Osteoblast (primary cell): ENCODE results near the gene NIM1K. TPM values are rescaled to one million over a fixed set of nuclear protein-coding genes. Genes with fewer than 3 reads are reported as not detected.
"Not testable (repeated sequence)": the region's sequence is repeated elsewhere in the genome, so short reads cannot be mapped to it uniquely, and the experiment has no call there.

Experiments used
- DNase-seq: peaks from one replicate; pipeline ENCODE4 v3.0.0; 2011; ENCODE audit warnings: low spot score, mixed read lengths; ENCODE audit not compliant: insufficient read length; ENCODE audit errors: missing footprints
- H2AFZ ChIP-seq: 2 replicates; pipeline ENCODE4 v1.6.0; 2011; ENCODE audit warnings: mild to moderate bottlenecking, low read length
- H3K27ac ChIP-seq: 2 replicates; pipeline ENCODE4 v1.5.1; 2011; ENCODE audit warnings: mild to moderate bottlenecking, low read depth, low read length, moderate library complexity
- H3K27me3 ChIP-seq: 2 replicates; pipeline ENCODE4 v1.6.0; 2012; ENCODE audit warnings: mild to moderate bottlenecking, control low read depth, inconsistent platforms, low read length, moderate library complexity; ENCODE audit not compliant: insufficient read depth
- H3K36me3 ChIP-seq: 2 replicates; pipeline ENCODE4 v1.5.1; 2011; ENCODE audit warnings: mild to moderate bottlenecking, low read length, control low read depth, moderate library complexity; ENCODE audit not compliant: insufficient read depth
- H3K4me1 ChIP-seq: 2 replicates; pipeline ENCODE4 v1.5.1; 2011; ENCODE audit warnings: mild to moderate bottlenecking, low read length, control low read depth, moderate library complexity; ENCODE audit not compliant: insufficient read depth
- H3K4me2 ChIP-seq: 2 replicates; pipeline ENCODE4 v1.6.0; 2011; ENCODE audit warnings: mild to moderate bottlenecking, low read length; ENCODE audit not compliant: insufficient read depth
- H3K4me3 ChIP-seq: fragments of 200-600 bp; sonication (generic); 3 replicates; pipeline ENCODE4 v1.5.1; 2012; ENCODE audit warnings: mild to moderate bottlenecking, low read length, inconsistent platforms; ENCODE audit not compliant: insufficient read depth
- H3K79me2 ChIP-seq: 2 replicates; pipeline ENCODE4 v1.6.0; 2012; ENCODE audit warnings: mild to moderate bottlenecking, low read length, control low read depth, inconsistent platforms; ENCODE audit not compliant: insufficient read depth
- H3K9me3 ChIP-seq: 2 replicates; pipeline ENCODE4 v1.5.1; 2011; ENCODE audit warnings: low read depth, low read length, control low read depth
- H4K20me1 ChIP-seq: 2 replicates; pipeline ENCODE4 v1.6.0; 2012; ENCODE audit warnings: mild to moderate bottlenecking, low read length, control low read depth; ENCODE audit not compliant: insufficient read depth
- CTCF ChIP-seq: IDR thresholded peaks from 2 replicates; pipeline ENCODE4 v1.5.1; 2011; ENCODE audit warnings: mild to moderate bottlenecking, low read depth, low read length, moderate library complexity; ENCODE audit errors: extremely low read depth
- total RNA-seq: library from RNA; depleted of rRNA; stranded (reverse); fragments of >200 nt; gene quantifications from 2 replicates; pipeline ENCODE4 v1.2.3, GENCODE V29; 2012

The NIM1K gene
- total RNA-seq, 1 donor: 1.1 TPM

- DNase-seq: no peak
- H4K20me1 ChIP-seq: no peaks in the 10 kb centered on the region
- H3K4me3 ChIP-seq: no peak overlapping the region
- H3K4me1 ChIP-seq: peaks cover 18% of the 10 kb centered on the region
- no peaks in the 10 kb centered on the region for H3K79me2 ChIP-seq
- no peak for TF ChIP-seq CTCF
- H3K4me2 ChIP-seq: no peak overlapping the region
- no peak overlapping the region for H2AFZ ChIP-seq
- H3K9me3 ChIP-seq: no peaks in the 10 kb centered on the region
- no peaks in the 10 kb centered on the region for H3K27me3 ChIP-seq
- no peaks in the 10 kb centered on the region for H3K36me3 ChIP-seq
- H3K27ac ChIP-seq: no peak overlapping the region
These were observed 5.5 kb downstream of the NIM1K start for GRCh38 chr5:43197535-43197934.

GRCh38 chr5:43201442-43201841 lies 9.4 kb downstream of the NIM1K start:
- not testable (repeated sequence) for H3K4me3 ChIP-seq, H3K4me2 ChIP-seq, H4K20me1 ChIP-seq, H3K27me3 ChIP-seq, H3K9me3 ChIP-seq, H3K27ac ChIP-seq, H3K36me3 ChIP-seq, H3K4me1 ChIP-seq, H3K79me2 ChIP-seq, DNase-seq, H2AFZ ChIP-seq

- Histone ChIP-seq H3K4me2 (no peak overlapping the region), H3K9me3 (no peaks in the 10 kb centered on the region), H3K27me3 (no peaks in the 10 kb centered on the region), H4K20me1 (no peaks in the 10 kb centered on the region), H3K4me3 (no peak overlapping the region), H2AFZ (no peak overlapping the region), H3K27ac (no peak overlapping the region), H3K4me1 (peaks cover 3% of the 10 kb centered on the region), H3K36me3 (no peaks in the 10 kb centered on the region), H3K79me2 (no peaks in the 10 kb centered on the region)
- no peak for TF ChIP-seq CTCF
- no peak for DNase-seq
These were observed 10.4 kb downstream of the NIM1K start for GRCh38 chr5:43202380-43202779.

- H3K4me1 ChIP-seq: peaks cover 10% of the 10 kb centered on the region
- peak; percentile 24 for TF ChIP-seq CTCF
These were observed 11.3 kb downstream of the NIM1K start for GRCh38 chr5:43203373-43203772.

More at GRCh38 chr5:43203373-43203772, 11.3 kb downstream of the NIM1K start:
- H3K27me3 ChIP-seq: no peaks in the 10 kb centered on the region
- no peak overlapping the region for H3K4me3 ChIP-seq
- no peak for DNase-seq
- H2AFZ ChIP-seq: peak overlapping the region; percentile 72
- peak overlapping the region; percentile 62 for H3K4me2 ChIP-seq
- no peaks in the 10 kb centered on the region for H3K36me3 ChIP-seq
- H4K20me1 ChIP-seq: no peaks in the 10 kb centered on the region
- peak overlapping the region; percentile 64 for H3K27ac ChIP-seq
- H3K79me2 ChIP-seq: no peaks in the 10 kb centered on the region
- no peaks in the 10 kb centered on the region for H3K9me3 ChIP-seq
